HuH-7 (cell line): ENCODE data around the gene ATP1A1.

Experiments used
- DNase-seq: peaks from one replicate; pipeline ENCODE4 v3.0.0; 2011; ENCODE audit warnings: low spot score

ATP1A1 gene

DNA sequence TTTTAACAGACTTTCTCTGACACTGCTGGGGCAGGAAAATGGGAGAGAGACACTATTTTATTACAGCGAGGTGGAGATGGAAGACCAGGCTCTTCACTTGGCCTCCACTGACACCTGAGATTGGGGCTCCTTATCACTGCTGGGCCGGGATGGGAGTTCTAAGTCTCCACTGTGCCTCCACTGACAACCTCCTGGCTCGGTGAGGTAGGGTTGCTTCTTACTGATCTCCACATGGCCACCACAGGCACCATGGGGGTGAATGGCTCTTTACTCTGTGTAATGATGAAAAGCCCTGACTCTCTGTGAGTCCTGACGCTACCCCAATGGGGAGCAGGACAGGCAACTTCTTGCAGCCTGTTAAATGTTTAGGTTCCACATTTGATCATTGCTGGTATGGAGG is 67.7 kb downstream of the ATP1A1 start:
- no peak for DNase-seq

DNA sequence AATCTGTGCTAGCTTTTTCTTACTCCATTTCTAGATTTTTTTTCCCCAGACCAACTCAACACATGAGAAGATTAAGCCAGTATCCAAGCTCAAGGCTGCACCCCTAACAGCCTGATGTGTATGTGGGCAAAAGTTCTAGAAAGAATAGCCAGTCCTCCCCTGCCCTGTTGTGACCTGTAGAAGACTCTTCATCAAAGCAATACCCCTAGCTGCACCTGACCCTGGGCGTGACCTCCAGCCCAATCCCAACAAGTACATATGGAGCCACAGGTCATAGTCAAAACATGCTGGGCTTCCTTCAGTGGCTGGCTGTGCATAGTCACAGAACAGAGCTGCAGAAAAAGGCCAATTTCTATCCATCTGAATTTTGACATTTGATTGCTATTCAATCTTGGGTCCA is 72.5 kb downstream of the ATP1A1 start:
- no peak for DNase-seq

DNA sequence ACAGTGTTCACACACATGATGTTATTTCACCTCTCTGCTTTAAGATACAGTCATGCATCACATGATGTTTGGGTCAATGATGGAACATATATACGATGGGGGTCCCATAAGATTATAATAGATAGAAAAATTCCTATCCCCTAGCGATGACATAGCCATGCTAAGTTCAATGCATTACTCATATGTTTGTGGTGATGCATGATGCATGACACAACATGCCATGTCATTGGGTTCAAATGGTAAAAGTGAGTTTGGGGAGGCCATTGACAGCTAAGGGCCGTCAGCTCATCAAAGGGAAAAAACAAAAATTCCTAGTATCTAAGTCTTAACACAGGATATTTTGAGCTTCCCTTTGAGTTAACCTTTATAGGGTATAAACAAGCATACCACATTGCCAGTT is 73.6 kb downstream of the ATP1A1 start:
- no peak for DNase-seq

DNA sequence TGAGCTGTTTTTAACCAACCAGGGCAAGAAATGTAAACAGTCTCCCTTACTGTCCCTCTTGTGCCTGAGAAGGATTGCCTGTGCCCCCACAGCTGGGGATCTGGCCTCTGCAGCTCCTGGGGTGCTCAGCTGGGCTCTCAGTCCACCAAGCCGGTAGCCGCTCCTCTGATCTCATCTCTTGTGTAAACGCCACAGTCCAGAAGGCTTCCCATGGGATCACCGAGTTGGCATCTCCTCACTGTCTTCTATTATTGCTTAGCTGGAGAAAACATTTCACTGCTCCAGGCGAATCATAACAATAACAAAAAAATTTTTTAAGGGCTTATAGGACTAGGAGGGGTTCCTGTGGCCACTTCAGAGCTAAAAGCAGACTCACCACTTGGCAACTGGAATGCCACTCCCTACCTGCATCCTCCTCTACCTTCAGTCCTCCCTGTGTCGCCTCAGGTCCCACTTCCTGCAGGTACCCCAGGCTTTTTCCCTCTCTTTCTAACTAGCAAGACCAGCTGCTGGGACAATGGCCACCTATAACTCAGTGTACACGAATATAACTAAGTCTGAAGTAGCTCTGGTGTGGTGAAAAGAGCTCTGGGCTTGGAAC is 75.8 kb downstream of the ATP1A1 start:
- DNase-seq: no peak

DNA sequence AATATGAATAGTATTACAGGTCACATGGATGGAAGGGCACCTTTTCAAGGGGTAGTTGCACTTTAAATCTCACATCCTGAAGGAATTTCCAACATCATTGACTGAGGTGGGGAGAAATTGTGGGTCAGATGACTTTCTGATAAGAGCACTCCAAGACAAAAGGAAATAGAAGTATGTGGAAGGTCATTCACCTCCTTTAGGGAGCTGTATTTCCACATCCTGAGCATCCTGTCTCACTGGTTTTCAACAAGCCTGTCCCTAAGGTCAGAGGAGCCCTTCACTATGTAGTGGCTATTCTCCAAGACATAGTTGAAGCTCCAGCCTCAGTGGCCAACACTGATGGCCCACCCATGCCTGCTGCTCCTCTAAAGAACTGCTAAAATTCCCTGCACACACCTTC is 76.5 kb downstream of the ATP1A1 start:
- DNase-seq: no peak

DNA sequence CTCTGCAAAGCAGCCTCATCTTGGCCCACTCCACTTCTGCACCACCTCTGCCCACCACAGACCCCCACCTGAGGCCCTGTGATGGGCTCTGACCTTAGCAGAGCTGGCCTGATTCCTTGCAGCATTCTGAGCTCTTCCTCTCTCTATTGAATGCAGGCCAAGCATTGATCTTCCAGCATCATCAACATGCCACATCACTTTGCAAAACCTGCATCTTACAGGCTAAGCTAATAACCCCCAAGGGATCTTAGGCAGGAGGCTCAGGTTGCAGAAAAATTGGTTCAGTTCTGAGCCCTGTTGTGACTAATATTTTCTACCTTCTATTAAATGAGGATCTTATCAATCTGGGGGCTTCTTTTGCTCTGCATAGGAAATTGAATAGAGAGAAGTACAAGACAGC is 78.7 kb downstream of the ATP1A1 start:
- DNase-seq: no peak

DNA sequence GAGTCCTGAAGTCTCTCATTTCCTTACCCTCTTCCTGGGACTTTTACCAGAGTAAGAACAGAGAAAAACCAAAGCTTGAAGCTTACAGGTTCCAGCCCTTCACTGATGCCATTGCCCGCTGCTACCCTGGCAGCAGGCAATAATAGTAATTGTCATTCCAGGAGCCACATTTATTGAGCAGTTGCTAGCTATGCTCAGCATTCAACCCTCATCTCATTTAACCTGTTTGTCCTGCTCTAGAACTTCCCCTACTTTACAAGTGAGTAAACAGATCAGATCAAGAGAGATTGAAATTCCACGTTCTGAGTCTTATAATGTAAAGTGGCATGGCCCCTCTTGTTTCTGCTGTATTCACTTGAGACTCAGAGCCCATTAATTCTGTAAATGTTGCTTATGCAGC is 80.4 kb downstream of the ATP1A1 start:
- no peak for DNase-seq

DNA sequence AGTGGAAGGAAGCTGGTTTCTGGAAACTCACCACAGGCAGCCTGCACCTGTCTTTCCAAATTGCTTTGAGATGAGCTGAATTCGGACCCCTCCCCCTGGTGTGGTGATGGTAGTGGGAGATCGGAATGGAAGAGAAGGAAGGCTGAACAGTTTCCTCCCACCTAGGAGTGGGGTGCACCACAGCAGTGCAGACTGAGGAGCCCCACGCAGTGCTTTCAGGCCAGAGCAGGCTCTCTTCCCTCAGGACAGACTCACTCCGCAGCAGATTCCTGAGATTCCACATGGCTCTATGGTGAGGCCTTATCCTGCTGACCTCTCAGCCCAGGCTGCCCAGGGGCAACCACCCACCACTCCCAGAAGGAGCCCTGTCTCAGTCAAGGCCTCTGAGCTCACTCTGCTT is 80.9 kb downstream of the ATP1A1 start:
- no peak for DNase-seq
